HepG2 (cell line): ENCODE measurements around the gene KIAA0232. TPM values are rescaled to one million over a fixed set of nuclear protein-coding genes. Genes with fewer than 3 reads are reported as not detected.
A peak's percentile ranks its signal among the peaks of the same experiment; 100 is the strongest.

Experiments
- ELF1 ChIP-seq: sonication (generic); formaldehyde crosslinking; IDR thresholded peaks from 2 replicates; pipeline ENCODE4 v1.4.0; 2020; ENCODE audit warnings: missing genetic modification reagents
- GABPA ChIP-seq, 2 experiments: IDR thresholded peaks; 2 replicates each; pipeline ENCODE4 v1.6.1; 2011 to 2016; ENCODE audit warnings: low read depth in 2 of 2, low read length in 1 of 2, missing biosample characterization in 1 of 2, missing genetic modification characterization in 1 of 2
- HES4 ChIP-seq: sonication (generic); formaldehyde crosslinking; IDR thresholded peaks from 2 replicates; pipeline ENCODE4 v1.9.0; 2021; ENCODE audit warnings: mild to moderate bottlenecking, missing genetic modification reagents, borderline replicate concordance
- HMG20B ChIP-seq: conservative IDR thresholded peaks from 2 replicates; pipeline ENCODE4 v1.6.1; 2016; ENCODE audit warnings: missing genetic modification reagents, missing compliant biosample characterization
- RBM22 ChIP-seq: fragments of 200-400 bp; formaldehyde crosslinking; optimal IDR thresholded peaks from 2 replicates; pipeline ENCODE3; 2017; ENCODE audit warnings: mild to moderate bottlenecking, low read length, moderate library complexity
- SIX1 ChIP-seq: sonication (generic); formaldehyde crosslinking; IDR thresholded peaks from 2 replicates; pipeline ENCODE4 v1.4.0; 2020; ENCODE audit warnings: missing genetic modification reagents, borderline replicate concordance
- ZBTB21 ChIP-seq: sonication (generic); formaldehyde crosslinking; IDR thresholded peaks from 2 replicates; pipeline ENCODE4 v1.4.0; 2020; ENCODE audit warnings: missing genetic modification reagents
- ZNF501 ChIP-seq: sonication (generic); formaldehyde crosslinking; IDR thresholded peaks from 2 replicates; pipeline ENCODE4 v1.5.1; 2020; ENCODE audit warnings: mild to moderate bottlenecking, moderate library complexity, missing genetic modification reagents
- ZNF546 ChIP-seq: sonication (generic); formaldehyde crosslinking; conservative IDR thresholded peaks from 2 replicates; pipeline ENCODE4 v1.8.1; 2023; ENCODE audit warnings: mild to moderate bottlenecking, missing genetic modification reagents
- ZNF557 ChIP-seq: sonication (generic); formaldehyde crosslinking; IDR thresholded peaks from 2 replicates; pipeline ENCODE4 v1.4.0; 2020; ENCODE audit warnings: missing genetic modification reagents
- ZNF891 ChIP-seq: sonication (generic); formaldehyde crosslinking; IDR thresholded peaks from 2 replicates; pipeline ENCODE4 v1.5.0; 2020; ENCODE audit warnings: mild to moderate bottlenecking, missing genetic modification reagents
- ZZZ3 ChIP-seq: sonication (generic); formaldehyde crosslinking; IDR thresholded peaks from 2 replicates; pipeline ENCODE4 v1.4.0; 2020; ENCODE audit warnings: missing genetic modification reagents, mild to moderate bottlenecking, borderline replicate concordance
- polyA plus RNA-seq, 8 experiments: library from polyadenylated mRNA; depleted of rRNA in 3 of 8; stranded (reverse) in 7 of 8; unstranded in 1 of 8; fragments of >200 nt; fragmentation: Illumina TruSeq in 4 of 8; extraction: Trizol in 4 of 8; gene quantifications; 2 replicates each; pipeline versions ENCODE4 v1.2.1 to v1.2.3, GENCODE V29; 2011 to 2016; ENCODE audit warnings: low read depth in 4 of 8, missing spikeins in 1 of 8, mixed read lengths in 1 of 8; ENCODE audit not compliant: insufficient read depth in 1 of 8
- total RNA-seq, 5 experiments: library from RNA; depleted of rRNA; stranded (reverse); fragments of >200 nt; fragmentation: Illumina TruSeq; extraction: Trizol; gene quantifications; 2 replicates each; pipeline ENCODE4 v1.2.3, GENCODE V29; 2016; ENCODE audit warnings: low read depth in 1 of 5
- TF ChIP-seq, protein P1 (sequence below): sonication (generic); formaldehyde crosslinking; IDR thresholded peaks from 2 replicates; pipeline ENCODE4 v1.4.0; 2020; ENCODE audit warnings: missing genetic modification reagents
- TF ChIP-seq, protein P2 (sequence below): IDR thresholded peaks from 2 replicates; pipeline ENCODE4 v1.6.1; 2016; ENCODE audit warnings: low read depth, control low read depth
- TF ChIP-seq, protein P3 (sequence below): sonication (generic); formaldehyde crosslinking; IDR thresholded peaks from 2 replicates; pipeline ENCODE4 v1.5.0; 2020; ENCODE audit warnings: missing genetic modification reagents
- TF ChIP-seq, protein P4 (sequence below): sonication (generic); formaldehyde crosslinking; IDR thresholded peaks from 2 replicates; pipeline ENCODE4 v1.5.0; 2020; ENCODE audit warnings: missing genetic modification reagents
- TF ChIP-seq, protein P5 (sequence below): sonication (generic); formaldehyde crosslinking; IDR thresholded peaks from 2 replicates; pipeline ENCODE4 v1.4.0; 2020; ENCODE audit warnings: missing genetic modification reagents
- TF ChIP-seq, protein P6 (sequence below): sonication (generic); formaldehyde crosslinking; IDR thresholded peaks from 2 replicates; pipeline ENCODE4 v1.8.1; 2023; ENCODE audit warnings: mild to moderate bottlenecking, missing genetic modification reagents

KIAA0232 gene
- total and polyA plus RNA-seq, 2 of the 13 experiments (the other 11 are each of a cell fraction or from before 2014, with no cell fraction given), result 7.8 to 17.1 TPM

DNA sequence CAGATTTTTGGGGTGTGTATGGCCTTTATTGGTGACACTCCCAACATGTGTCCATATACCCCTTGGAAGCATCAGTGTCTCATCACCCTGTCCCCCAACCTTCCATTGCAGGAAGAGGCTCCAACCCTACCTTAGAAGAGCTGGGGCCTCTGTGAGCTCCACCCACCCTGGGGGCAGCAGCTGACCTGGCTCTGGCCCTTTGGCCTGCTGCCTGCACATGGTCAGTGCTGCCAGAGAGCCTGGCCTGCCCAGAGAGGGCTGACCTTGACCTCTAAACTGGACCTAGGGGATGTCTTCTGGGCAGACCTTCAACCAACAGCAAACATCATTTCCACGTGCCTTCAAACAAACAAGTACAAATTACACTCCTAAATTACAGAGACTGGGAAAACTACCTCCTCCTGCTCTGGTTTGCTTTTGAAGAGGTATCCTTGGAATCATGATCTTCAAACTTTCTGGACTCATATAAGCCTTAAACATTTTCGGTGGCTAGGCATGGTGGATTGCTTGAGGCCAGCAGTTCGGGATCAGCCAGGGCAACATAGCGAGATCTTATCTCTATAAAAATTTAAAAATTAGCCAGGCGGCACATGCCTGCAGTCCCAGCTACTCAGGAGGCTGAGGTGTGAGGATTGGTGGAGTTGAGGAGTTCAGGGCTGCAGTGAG is 27.3 kb upstream of the KIAA0232 start (continued):
- TF ChIP-seq, protein P1, sequence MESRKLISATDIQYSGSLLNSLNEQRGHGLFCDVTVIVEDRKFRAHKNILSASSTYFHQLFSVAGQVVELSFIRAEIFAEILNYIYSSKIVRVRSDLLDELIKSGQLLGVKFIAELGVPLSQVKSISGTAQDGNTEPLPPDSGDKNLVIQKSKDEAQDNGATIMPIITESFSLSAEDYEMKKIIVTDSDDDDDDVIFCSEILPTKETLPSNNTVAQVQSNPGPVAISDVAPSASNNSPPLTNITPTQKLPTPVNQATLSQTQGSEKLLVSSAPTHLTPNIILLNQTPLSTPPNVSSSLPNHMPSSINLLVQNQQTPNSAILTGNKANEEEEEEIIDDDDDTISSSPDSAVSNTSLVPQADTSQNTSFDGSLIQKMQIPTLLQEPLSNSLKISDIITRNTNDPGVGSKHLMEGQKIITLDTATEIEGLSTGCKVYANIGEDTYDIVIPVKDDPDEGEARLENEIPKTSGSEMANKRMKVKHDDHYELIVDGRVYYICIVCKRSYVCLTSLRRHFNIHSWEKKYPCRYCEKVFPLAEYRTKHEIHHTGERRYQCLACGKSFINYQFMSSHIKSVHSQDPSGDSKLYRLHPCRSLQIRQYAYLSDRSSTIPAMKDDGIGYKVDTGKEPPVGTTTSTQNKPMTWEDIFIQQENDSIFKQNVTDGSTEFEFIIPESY, result peak; percentile 42; the same call in 1 of the 2 replicates
- TF ChIP-seq HES4 (no peak), ZNF501 (CRISPR knock-in tag) (peak; percentile 66; the same call in 1 of the 2 replicates), ELF1 (CRISPR knock-in tag) (peak; percentile 67), ZNF546 (CRISPR knock-in tag) (no peak), RBM22 (no peak), ZBTB21 (0 out of 2 replicates have a peak, but pooled peaks have one; percentile 30), SIX1 (CRISPR knock-in tag) (peak; percentile 71; the same call in 1 of the 2 replicates), ZNF891 (peak; percentile 89; the same call in 1 of the 2 replicates), ZZZ3 (no peak), HMG20B (CRISPR knock-in tag) (peak; percentile 84), ZNF557 (CRISPR knock-in tag) (no peak), GABPA (IDR thresholded peaks at IDR 0.05; ENCODE audit: low read depth, low read length) (no peak), GABPA (CRISPR knock-in tag; IDR thresholded peaks at IDR 0.05; ENCODE audit: low read depth) (no peak)
- TF ChIP-seq, protein P2, sequence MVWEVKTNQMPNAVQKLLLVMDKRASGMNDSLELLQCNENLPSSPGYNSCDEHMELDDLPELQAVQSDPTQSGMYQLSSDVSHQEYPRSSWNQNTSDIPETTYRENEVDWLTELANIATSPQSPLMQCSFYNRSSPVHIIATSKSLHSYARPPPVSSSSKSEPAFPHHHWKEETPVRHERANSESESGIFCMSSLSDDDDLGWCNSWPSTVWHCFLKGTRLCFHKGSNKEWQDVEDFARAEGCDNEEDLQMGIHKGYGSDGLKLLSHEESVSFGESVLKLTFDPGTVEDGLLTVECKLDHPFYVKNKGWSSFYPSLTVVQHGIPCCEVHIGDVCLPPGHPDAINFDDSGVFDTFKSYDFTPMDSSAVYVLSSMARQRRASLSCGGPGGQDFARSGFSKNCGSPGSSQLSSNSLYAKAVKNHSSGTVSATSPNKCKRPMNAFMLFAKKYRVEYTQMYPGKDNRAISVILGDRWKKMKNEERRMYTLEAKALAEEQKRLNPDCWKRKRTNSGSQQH (CRISPR knock-in tag), result peak; percentile 73; the same call in 1 of the 2 replicates
- TF ChIP-seq, protein P3, sequence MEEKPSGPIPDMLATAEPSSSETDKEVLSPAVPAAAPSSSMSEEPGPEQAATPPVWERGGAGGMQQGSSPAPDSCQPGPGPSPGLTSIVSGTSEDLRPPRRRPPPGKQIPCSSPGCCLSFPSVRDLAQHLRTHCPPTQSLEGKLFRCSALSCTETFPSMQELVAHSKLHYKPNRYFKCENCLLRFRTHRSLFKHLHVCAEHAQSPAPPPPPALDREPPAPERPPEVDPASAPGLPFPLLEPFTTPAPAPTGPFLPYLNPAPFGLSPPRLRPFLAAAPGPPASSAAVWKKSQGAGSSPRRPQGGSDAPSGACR (CRISPR knock-in tag), result 0 out of 2 replicates have a peak, but pooled peaks have one; percentile 49
- TF ChIP-seq, protein P4, sequence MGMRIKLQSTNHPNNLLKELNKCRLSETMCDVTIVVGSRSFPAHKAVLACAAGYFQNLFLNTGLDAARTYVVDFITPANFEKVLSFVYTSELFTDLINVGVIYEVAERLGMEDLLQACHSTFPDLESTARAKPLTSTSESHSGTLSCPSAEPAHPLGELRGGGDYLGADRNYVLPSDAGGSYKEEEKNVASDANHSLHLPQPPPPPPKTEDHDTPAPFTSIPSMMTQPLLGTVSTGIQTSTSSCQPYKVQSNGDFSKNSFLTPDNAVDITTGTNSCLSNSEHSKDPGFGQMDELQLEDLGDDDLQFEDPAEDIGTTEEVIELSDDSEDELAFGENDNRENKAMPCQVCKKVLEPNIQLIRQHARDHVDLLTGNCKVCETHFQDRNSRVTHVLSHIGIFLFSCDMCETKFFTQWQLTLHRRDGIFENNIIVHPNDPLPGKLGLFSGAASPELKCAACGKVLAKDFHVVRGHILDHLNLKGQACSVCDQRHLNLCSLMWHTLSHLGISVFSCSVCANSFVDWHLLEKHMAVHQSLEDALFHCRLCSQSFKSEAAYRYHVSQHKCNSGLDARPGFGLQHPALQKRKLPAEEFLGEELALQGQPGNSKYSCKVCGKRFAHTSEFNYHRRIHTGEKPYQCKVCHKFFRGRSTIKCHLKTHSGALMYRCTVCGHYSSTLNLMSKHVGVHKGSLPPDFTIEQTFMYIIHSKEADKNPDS, result no peak
- TF ChIP-seq, protein P5, sequence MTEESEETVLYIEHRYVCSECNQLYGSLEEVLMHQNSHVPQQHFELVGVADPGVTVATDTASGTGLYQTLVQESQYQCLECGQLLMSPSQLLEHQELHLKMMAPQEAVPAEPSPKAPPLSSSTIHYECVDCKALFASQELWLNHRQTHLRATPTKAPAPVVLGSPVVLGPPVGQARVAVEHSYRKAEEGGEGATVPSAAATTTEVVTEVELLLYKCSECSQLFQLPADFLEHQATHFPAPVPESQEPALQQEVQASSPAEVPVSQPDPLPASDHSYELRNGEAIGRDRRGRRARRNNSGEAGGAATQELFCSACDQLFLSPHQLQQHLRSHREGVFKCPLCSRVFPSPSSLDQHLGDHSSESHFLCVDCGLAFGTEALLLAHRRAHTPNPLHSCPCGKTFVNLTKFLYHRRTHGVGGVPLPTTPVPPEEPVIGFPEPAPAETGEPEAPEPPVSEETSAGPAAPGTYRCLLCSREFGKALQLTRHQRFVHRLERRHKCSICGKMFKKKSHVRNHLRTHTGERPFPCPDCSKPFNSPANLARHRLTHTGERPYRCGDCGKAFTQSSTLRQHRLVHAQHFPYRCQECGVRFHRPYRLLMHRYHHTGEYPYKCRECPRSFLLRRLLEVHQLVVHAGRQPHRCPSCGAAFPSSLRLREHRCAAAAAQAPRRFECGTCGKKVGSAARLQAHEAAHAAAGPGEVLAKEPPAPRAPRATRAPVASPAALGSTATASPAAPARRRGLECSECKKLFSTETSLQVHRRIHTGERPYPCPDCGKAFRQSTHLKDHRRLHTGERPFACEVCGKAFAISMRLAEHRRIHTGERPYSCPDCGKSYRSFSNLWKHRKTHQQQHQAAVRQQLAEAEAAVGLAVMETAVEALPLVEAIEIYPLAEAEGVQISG (CRISPR knock-in tag), result peak; percentile 86
- TF ChIP-seq, protein P6, sequence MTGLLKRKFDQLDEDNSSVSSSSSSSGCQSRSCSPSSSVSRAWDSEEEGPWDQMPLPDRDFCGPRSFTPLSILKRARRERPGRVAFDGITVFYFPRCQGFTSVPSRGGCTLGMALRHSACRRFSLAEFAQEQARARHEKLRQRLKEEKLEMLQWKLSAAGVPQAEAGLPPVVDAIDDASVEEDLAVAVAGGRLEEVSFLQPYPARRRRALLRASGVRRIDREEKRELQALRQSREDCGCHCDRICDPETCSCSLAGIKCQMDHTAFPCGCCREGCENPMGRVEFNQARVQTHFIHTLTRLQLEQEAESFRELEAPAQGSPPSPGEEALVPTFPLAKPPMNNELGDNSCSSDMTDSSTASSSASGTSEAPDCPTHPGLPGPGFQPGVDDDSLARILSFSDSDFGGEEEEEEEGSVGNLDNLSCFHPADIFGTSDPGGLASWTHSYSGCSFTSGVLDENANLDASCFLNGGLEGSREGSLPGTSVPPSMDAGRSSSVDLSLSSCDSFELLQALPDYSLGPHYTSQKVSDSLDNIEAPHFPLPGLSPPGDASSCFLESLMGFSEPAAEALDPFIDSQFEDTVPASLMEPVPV (CRISPR knock-in tag), result 0 out of 2 replicates have a peak, but pooled peaks have one; percentile 59
